ENCODE measurements around the gene ASTN2.

Gene ASTN2

GRCh38 chr9:116987721-116988485 lies 427.0 kb downstream of the ASTN2 start:
- no peak overlapping the region for H3K27ac ChIP-seq
- no peak for DNase-seq
- H3K27me3 ChIP-seq (replicated peaks) = no peaks in the 10 kb centered on the region
- in situ Hi-C loops (cut with HindIII; ENCODE audit: low pct_ligation_motif_present, low sequenced_read_pairs) = no loop called here
- no peaks in the 10 kb centered on the region for H3K36me3 ChIP-seq (replicated peaks)
- no peak for TF ChIP-seq CTCF (IDR thresholded peaks at IDR 0.05; ENCODE audit: low read depth, low read length, missing control alignments)
- no peak overlapping the region for H3K4me3 ChIP-seq (ENCODE audit: low read depth, low read length)

- no peaks in the 10 kb centered on the region for H3K36me3 ChIP-seq (replicated peaks)
- in situ Hi-C loops (cut with HindIII; ENCODE audit: low pct_ligation_motif_present, low sequenced_read_pairs) = no loop called here
- no peak overlapping the region for H3K27ac ChIP-seq
- no peak for DNase-seq
- H3K27me3 ChIP-seq (replicated peaks) = no peaks in the 10 kb centered on the region
- no peak overlapping the region for H3K4me3 ChIP-seq (ENCODE audit: low read depth, low read length)
- no peak for TF ChIP-seq CTCF (IDR thresholded peaks at IDR 0.05; ENCODE audit: low read depth, low read length, missing control alignments)
These were observed 428.8 kb downstream of the ASTN2 start for GRCh38 chr9:116986015-116986414.

- in situ Hi-C loops (cut with HindIII; ENCODE audit: low pct_ligation_motif_present, low sequenced_read_pairs) = no loop called here
- Histone ChIP-seq H3K27ac (no peak overlapping the region), H3K27me3 (replicated peaks) (no peaks in the 10 kb centered on the region)
These were observed 429.3 kb downstream of the ASTN2 start for GRCh38 chr9:116985596-116985995.

GRCh38 chr9:116984111-116984510 lies 430.7 kb downstream of the ASTN2 start:
- no peaks in the 10 kb centered on the region for H3K27me3 ChIP-seq (replicated peaks)
- in situ Hi-C loops (cut with HindIII; ENCODE audit: low pct_ligation_motif_present, low sequenced_read_pairs) = no loop called here
- no peaks in the 10 kb centered on the region for H3K36me3 ChIP-seq (replicated peaks)
- no peak for TF ChIP-seq CTCF (IDR thresholded peaks at IDR 0.05; ENCODE audit: low read depth, low read length, missing control alignments)
- DNase-seq = no peak
- no peak overlapping the region for H3K4me3 ChIP-seq (ENCODE audit: low read depth, low read length)
- H3K27ac ChIP-seq = no peak overlapping the region

More at GRCh38 chr9:116985596-116985995, 429.3 kb downstream of the ASTN2 start:
- H3K4me3 ChIP-seq (ENCODE audit: low read depth, low read length) = no peak overlapping the region
- no peak for DNase-seq
- no peaks in the 10 kb centered on the region for H3K36me3 ChIP-seq (replicated peaks)
- TF ChIP-seq CTCF (IDR thresholded peaks at IDR 0.05; ENCODE audit: low read depth, low read length, missing control alignments) = no peak

GRCh38 chr9:116980582-116981120 lies 434.2 kb downstream of the ASTN2 start:
- no peak for DNase-seq
- no peak for TF ChIP-seq CTCF (IDR thresholded peaks at IDR 0.05; ENCODE audit: low read depth, low read length, missing control alignments)
- no peaks in the 10 kb centered on the region for H3K36me3 ChIP-seq (replicated peaks)
- H3K27ac ChIP-seq = no peak overlapping the region
- in situ Hi-C loops (cut with HindIII; ENCODE audit: low pct_ligation_motif_present, low sequenced_read_pairs) = no loop called here
- H3K4me3 ChIP-seq (ENCODE audit: low read depth, low read length) = no peak overlapping the region
- no peaks in the 10 kb centered on the region for H3K27me3 ChIP-seq (replicated peaks)

All from brain microvascular endothelial cell (primary cell).